PFSK-1 (cell line): ENCODE measurements around the gene RALGPS1.

Experiments used
- POLR2AphosphoS5 ChIP-seq: IDR thresholded peaks from 2 replicates; pipeline ENCODE4 v1.6.1; 2012; ENCODE audit warnings: low read depth, mild to moderate bottlenecking, control low read depth, low read length, moderate library complexity
- REST ChIP-seq, 2 experiments: IDR thresholded peaks; 2 replicates each; pipeline versions ENCODE4 v1.6.1 to v1.8.0; 2011 to 2012; ENCODE audit warnings: low read depth in 2 of 2, low read length in 2 of 2, control low read depth in 1 of 2, inconsistent platforms in 1 of 2, mild to moderate bottlenecking in 1 of 2, moderate library complexity in 1 of 2; ENCODE audit not compliant: insufficient read depth in 1 of 2
- SIN3A ChIP-seq: IDR thresholded peaks from 2 replicates; pipeline ENCODE4 v1.6.1; 2012; ENCODE audit warnings: mild to moderate bottlenecking, low read length, moderate library complexity, borderline replicate concordance; ENCODE audit not compliant: insufficient read depth
- TAF1 ChIP-seq: IDR thresholded peaks from 2 replicates; pipeline ENCODE4 v1.6.1; 2012; ENCODE audit warnings: low read length, control low read depth, borderline replicate concordance; ENCODE audit not compliant: insufficient read depth

DNA sequence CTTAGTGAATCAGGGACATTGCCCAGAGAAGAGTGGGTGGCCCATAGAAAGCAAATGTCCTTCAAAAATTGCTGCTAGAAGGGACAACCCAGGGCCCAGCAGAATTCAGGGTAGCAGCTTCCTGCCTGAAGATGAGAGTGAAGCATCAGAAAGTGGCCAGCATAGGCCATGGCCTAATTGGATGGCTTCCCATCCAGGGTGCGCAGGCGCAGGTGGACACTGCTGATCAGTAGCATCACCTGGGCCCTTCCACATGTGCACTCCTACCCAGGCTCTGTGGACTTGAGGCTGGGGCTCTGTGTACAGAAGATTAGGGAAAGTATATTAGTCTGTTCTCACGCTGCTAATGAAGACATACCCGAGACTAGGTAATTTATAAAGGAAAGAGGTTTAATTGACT, 291.4 kb downstream of the RALGPS1 start:
- TF ChIP-seq REST (IDR thresholded peaks at IDR 0.05; ENCODE audit: insufficient read depth in 1 of 2, low read depth in 2 of 2, low read length in 2 of 2), result no peak
- no peak for TF ChIP-seq POLR2AphosphoS5
- TF ChIP-seq TAF1, result no peak
- no peak for TF ChIP-seq SIN3A
